HG03060 (cell line): ENCODE measurements around the gene ACAT2.
"Not testable (repeated sequence)": the region's sequence is repeated elsewhere in the genome, so short reads cannot be mapped to it uniquely, and the experiment has no call there.

Experiments used
- ATAC-seq: cut with Tn5 transposase; IDR thresholded peaks from one replicate; pipeline ENCODE4 v1.9.1; 2021; ENCODE audit warnings: low read depth, moderate number of reproducible peaks; ENCODE audit not compliant: unreplicated experiment

Gene ACAT2

DNA sequence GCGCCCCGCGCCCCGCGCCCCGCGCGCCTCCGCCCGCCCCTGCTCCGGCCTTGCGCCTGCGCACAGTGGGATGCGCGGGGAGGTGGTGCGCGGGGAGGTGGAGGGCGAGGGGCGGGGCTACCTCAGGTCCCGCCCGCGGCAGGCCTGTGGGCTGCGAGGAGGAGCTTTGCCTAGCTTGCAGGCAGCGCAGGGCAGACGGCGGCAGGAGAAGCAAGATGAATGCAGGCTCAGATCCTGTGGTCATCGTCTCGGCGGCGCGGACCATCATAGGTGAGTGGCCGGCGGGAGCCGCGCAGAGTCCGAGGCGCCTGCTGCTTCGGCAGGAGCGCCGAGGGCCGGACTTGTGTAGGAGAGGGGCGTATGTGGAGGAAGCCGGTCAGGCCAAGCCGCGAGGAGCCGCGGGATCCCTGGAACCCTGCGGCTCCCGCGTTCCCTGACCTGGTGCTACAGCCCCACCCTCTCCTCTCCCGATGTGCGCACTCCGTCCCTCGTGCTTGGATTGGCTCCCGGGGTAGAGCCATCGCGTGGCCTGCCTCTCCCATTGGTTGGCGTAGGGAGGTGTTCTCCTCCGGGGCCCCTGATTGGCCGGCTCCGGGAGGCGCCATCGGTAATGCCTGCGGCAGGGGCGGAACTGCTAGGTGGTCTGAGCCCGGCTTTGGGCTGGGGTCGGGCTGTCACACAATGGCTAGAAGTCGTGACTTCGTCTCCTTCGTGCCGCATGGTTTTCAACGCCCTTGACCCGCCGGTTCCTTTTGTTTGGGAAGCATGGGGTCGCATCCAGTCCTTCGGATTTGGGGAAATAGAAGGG is at the start of gene ACAT2:
Gene ACAT2, plus strand, starts transcription at position 173 of the 808 bp plus-strand sequence. Its CDS starts 43 bp downstream, at position 216.
- ATAC-seq: peak; percentile 91

- ATAC-seq: not testable (repeated sequence)
Measured at GRCh38 chr6:159712389-159712788, 49.5 kb upstream of the ACAT2 start.

GRCh38 chr6:159713984-159714383 is 47.9 kb upstream of the ACAT2 start:
- no peak for ATAC-seq

- no peak for ATAC-seq
Measured at GRCh38 chr6:159714404-159714803, 47.4 kb upstream of the ACAT2 start.

DNA sequence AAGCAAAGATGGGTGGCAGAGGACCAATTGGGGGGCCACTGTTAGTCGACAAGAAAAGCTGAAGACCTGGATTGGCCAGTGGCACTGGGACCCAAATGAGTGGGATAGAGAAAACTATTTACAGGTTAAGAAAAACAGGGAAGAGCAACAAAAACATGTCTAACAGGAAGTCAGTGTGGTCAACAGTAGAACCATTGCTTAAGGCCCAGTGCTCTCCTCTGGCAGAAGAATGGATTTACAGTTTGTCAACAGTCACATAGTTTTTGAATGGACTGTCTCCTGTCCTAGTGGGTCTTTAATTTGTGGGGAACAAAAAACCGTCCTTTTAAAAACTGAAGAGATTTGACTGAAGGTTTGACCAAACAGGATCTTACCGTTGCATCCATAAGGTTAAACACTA is 46.7 kb upstream of the ACAT2 start:
- no peak for ATAC-seq

DNA sequence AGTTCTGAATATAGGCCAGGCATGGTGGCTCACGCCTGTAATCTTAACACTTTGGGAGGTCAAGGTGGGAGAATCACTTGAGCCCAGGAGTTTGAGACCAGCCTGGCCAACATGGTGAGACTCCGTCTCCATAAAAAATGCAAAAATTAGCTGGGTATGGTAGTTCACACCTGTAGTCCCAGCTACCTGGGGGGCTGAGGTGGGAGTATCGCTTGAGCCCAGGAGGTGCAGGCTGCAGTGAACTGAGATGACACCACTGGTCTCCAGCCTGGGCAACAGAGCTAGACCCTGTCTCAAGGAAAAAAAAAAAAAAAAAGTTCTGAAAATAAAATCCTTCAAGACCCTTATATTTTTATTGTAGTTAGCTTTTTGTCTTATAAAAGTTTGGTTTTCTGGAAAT is 46.2 kb upstream of the ACAT2 start:
- no peak for ATAC-seq

- ATAC-seq: no peak
Measured at GRCh38 chr6:159716247-159717096, 45.4 kb upstream of the ACAT2 start.

DNA sequence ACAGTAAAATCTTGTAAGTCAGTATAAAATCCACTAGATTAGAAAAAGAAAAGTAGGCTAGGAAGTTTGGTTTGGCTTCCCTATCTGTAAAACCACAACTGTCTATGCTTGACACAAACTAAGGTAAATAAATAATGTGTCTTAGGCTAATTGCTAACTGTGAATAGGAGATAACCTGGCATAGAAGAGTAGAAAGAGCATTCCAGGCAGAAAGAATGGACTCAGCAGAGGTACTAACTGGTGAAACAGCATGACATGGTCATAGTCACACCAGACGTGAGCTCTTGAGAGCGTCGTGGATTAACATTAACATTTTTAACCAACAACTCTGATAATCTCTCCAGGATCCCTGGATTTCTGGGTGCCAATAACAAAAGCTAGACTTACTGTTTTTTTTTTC is 43.2 kb upstream of the ACAT2 start:
- ATAC-seq: no peak

DNA sequence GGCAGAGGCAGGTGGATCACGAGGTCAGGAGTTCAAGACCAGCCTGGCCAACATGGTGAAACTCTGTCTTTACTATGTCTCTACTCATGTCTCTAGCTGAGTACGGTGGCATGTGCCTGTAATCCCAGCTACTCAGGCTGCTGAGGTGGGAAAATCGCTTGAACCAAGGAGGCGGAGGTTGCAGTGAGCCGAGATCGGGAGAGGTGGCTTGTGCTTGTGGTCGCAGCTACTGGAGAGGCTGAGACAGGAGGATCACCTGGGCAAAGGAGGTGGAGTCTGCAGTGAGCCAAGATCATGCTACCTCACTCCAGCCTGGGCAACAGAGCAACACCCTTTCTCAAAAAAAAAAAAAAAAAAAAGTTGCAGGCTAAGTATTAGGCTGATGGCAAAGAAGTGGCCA is 42.6 kb upstream of the ACAT2 start:
- no peak for ATAC-seq

- ATAC-seq: no peak
Measured at GRCh38 chr6:159720708-159721107, 41.1 kb upstream of the ACAT2 start.

DNA sequence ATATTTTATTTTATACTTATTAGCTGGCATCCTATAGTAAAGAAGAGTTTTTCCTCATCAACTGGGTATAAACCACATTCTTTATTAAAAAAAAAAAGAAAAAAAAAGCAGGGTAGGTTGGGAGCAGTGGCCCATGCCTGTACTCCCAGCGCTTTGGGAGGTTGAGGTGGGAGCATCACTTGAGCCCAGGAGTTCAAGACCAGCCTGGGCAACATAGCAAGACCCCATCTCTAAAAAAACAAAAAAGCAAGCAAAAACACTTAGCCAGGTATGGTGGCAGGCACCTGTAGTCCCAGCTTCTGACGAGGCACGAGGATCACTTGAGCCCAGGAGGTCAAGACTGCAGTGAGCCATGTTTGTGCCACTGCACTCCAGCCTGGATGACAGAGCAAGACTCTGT is 39.9 kb upstream of the ACAT2 start:
- ATAC-seq: not testable (repeated sequence)

DNA sequence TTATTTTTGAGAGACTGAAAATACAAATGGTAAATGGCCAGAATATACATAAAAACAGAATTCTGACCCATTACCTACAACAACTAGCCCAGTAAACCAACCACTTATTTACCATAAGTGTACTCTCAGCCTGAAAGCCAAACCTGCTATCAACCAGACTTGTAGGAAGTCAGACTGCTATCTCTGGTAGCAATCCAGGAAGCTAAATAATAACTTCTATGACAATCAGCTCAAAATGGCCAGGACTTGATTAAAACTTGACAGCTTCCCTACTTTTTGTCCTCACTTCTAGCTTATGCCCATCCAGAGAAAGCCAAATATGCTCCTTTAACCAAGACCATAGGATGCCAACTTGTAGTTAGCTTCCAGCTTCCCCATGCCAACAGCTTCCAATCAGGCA is 39.2 kb upstream of the ACAT2 start:
- ATAC-seq: no peak

DNA sequence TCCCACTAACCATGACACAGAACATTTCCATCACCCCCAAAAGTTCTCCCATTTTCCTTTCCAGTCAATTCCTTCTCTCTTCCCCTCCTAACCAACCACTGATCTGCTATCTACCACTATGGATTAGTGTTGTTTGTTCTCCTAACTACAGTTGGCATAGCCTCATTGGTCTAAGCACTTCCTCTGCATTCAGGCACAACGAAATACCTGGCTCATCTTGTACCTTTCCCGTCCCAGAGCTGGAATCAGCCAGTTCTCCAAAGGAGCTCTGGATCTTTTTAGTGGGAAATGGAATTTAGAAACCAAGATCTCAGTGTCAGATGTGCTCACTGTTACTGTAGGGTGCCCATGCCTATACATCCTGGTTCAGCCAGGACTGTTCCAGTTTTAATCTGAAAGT is 38.6 kb upstream of the ACAT2 start:
- ATAC-seq: no peak

- ATAC-seq: no peak
Measured at GRCh38 chr6:159724778-159725177, 37.1 kb upstream of the ACAT2 start.

- not testable (repeated sequence) for ATAC-seq
Measured at GRCh38 chr6:159725208-159725607, 36.6 kb upstream of the ACAT2 start.

DNA sequence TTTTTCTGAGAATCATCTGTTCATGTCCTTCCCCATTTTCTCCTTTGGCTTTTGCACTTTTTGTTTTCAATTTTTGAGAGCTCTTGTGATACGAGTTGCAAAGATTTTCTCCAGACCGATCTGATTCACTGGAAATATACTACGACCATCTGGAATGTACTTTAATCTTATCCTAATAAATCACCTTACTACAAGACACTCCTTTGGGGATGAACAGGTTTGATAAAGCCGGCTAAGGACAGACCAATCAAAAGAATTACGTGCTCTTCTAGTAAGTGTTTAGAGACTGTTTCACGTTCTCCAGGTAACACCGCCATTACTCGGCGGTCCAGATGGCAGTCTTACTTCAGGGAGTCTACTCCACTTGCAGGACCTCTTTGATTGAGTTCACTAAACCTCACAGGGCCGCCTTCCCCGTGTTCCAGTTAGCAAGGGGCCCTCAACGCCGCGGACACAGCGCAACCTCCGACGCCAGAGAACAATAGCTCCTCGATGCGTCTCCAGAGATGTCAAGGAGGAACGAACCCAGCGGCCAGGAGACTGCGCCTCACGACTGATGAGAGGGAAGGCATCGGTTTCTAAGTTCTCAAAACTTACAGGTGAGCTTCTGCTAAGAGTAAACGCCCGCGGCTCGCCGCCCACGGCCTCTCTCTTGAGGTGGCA is 35.5 kb upstream of the ACAT2 start:
- ATAC-seq: no peak

- peak; percentile 63 for ATAC-seq
Measured at GRCh38 chr6:159726918-159727716, 34.7 kb upstream of the ACAT2 start, which contains the start of gene WTAP. WTAP (plus strand) TSS chr6:159727506; CDS start chr6:159736266, 8,760 bp downstream.

DNA sequence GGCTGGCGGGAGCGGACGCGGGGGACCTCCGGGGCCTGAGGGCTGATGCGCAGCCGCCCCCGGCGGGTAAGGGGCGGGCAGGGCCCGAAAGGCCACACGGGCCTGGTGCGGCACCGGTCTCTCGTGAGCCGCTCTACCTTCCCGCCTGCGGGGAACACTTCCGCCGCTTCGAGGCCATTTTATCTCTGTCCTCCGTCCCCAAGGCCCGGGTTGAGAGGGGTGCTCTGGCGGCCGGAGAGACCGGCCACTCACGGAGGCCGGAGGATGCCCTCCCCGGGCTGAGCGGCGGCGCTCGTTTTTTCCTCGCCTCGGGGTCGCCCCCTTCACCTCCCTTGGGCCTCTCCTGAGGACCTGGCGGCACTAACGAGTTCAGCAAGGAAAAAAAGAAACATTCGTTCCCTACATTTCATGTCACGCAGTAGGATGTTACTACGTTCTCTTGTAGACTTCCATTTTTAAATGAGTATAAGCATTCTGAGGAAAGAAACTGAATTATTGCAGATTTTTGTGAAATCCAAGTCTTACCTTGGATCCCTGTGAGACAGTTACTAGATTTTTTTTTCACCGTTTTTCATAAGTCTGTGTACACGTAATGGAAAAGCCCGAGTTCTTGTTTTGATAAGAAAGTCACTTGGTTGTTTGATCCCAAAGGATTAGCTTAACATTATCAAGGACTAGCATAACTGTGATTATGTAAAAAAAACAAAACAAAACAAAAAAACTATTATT is 34.0 kb upstream of the ACAT2 start:
- peak; percentile 18 for ATAC-seq

DNA sequence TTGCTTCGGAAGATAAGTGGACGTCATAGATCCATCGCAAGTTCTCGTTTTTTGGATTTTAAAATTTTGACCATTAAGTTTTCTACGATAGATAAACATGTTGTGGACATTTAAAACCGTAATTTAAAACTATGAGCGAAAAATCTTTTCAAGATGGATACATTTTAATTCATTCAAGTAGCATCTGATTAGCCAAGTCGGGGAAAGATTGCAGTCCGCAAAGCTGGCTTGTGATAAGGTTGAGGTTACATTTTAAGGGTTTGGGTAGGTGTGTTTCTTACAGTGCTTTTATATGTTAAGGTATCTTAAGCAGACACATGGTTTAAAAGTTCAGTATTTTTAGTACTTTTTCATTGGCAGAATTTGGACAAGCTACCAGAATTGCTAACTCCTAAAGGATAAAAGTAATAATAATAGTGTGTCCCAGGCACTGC is 33.3 kb upstream of the ACAT2 start:
- ATAC-seq: no peak
